RKO (cell line): Measurements from ENCODE around the gene ARHGAP35.
A peak's percentile ranks its signal among the peaks of the same experiment; 100 is the strongest.
"Not testable (repeated sequence)": the region's sequence is repeated elsewhere in the genome, so short reads cannot be mapped to it uniquely, and the experiment has no call there.

ENCODE experiments used
- DNase-seq: peaks from one replicate; pipeline ENCODE4 v3.0.0-alpha.2; 2016; ENCODE audit warnings: low spot score

The ARHGAP35 gene

DNA sequence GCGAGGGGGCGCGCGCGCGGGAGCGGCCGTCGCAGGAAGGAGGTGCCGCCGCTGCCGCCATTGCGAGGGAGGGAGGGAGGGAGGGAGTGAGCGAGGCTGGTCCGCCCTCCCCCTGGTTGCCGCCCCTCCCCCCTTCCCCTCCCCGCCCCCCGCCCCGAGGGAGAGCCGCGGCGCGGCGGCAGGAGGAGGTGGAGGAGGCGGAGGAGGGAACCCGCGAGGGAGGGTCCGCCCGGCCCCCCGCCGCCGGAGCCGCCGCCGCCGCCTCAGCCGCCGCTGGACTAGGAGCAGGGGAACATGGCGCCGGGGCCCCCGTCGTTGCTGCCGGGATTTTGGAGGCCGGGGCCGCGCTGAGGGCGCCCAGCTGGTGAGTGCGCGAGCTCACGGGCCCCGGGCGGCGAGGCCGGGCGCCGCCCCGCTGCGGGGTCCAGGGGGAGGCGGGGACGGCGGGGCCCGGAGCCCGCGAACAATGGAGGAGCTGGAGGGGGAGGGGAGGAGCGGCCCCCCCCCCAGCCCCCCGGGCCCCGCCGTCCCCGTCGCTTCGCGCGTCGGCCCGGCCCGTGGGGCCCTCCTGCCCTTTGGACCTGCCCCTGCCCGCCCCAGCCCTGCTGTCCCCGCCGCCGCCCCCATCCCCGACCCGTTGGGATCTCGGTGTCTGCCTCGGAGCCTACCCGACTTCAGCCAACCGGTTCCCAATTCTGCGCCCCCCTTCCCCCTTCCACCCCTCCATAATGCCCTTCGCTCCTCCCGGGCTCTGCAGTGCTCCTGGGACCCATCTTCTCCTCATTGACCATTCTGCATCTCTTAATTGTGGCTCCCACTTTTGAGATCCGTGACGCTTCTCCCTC, at the start of gene ARHGAP35:
TSS of gene ARHGAP35 (plus strand) at position 152 of the 845 bp plus-strand sequence. CDS start 57,679 bp downstream, outside the sequence.
- no peak for DNase-seq

DNA sequence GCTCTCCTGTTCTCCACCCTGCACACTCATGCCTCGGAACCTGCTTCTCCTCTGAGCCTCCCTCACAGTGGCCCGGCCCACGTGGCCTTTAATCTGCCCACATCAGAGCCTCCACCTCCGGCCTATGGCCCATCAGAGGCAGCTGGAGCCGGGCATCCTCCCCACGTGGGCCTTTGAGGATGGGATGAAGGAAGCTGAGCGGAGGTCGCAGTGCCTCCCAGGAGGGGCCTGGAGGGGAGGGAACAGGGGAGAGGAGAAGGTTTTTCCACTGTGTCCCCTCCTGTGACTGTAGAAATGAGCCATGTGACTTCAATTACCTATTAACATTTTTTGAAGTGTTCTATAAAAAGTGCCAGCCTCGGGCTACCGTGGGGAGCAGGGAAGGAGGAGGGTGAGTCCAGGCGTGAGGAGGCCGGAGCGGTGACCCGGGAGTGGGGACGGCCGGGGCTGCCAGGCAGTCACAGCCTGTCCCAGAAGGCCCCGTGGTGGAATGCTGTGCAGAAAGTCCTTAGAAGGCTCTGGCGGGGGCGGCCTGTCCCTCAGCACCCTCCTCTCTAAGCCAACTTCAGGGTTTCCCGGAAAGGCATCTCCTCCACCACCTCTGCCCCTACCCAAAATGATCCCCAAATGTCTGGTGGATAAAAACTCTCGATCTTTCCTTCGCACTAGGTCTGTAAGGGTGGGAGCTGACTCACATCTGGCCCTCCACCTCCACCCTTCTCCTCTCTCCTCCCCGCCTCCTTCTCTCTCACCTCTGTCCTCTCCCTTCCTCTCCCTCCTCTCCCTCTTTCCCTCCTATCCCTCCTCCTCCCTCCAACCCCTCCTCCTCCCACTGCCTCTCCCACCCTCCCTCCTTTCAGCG, 47.6 kb upstream of the ARHGAP35 start:
- DNase-seq, result no peak

DNA sequence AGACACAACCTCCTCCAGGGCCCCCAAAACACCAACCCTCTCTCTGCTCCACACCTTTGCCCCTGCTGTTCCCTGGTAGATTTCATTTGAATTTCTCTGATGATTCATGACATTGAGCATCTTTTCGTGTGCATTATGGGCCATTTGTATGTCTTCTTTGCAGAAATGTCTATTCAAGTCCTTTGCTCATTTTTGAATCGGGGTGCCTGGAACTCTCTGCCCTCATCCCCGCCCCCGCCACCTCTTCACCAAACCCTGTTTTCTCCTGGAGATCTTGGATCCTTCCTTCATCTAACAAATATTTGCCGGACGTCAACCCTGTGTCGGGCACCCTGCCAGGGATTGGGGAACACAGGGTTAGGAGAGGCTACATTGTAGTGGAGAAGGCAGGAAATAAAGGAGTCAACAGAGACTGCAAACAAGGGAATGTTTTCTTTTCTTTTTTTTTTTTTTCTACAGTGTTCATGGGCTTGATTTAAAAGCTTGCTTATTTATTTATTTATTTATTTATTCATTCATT, 46.9 kb upstream of the ARHGAP35 start:
- no peak for DNase-seq

DNA sequence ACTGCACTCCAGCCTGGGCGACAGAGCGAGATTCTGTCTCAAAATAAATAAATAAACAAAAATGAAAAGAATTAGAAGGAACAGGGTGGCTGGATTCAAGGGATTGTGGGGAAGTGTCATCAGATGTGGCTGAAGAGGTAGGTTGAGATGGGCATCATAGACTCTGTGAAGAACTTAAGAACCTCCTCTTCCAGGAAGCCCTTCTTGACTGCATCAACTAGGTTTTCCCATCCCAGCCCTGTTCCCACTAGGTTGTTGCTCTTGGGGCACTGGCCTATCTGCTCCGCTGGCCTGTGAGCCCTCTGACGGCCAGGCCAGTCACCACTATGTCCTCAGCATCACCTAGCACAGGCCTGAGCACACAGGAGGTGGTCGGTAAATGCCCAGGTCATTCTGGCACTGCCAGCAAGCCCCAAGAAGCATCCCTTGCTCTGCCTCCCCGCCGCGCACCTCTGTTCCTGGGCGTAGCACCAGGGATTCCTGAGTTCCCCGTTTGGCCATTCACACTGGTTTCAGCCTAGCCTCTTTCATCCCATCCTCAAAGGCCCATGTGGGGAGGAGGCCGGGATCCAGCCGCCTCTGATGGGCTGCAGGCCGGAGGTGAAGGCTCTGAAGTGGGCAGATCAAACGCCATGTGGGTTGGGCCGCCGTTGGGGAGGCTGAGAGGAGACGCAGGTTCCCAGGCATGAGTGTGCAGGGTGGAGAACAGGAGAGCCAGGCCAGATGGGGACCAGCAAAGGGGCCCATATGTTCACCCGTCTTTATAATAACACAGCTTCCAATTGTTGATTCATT, 44.8 kb upstream of the ARHGAP35 start:
- DNase-seq, result no peak

DNA sequence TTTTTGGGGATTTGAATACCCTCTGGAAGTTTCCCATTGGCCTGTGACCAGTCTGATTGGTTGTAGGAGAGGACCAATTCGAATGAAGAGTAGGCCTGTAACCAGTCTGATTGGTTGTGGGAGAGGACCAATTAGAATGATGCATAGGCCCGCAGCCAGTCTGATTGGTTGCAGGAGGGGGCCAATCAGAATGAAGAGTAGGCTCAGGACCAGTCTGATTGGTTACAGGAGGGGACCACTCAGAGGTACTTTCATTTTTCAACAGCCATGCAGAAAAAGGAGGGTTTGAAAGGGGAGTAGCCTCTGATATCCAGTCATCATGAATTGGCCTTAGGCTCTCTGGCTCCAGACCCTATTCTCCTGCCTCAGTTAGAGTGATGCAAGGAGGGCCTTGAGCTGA, 42.0 kb upstream of the ARHGAP35 start:
- peak; percentile 46 for DNase-seq

DNA sequence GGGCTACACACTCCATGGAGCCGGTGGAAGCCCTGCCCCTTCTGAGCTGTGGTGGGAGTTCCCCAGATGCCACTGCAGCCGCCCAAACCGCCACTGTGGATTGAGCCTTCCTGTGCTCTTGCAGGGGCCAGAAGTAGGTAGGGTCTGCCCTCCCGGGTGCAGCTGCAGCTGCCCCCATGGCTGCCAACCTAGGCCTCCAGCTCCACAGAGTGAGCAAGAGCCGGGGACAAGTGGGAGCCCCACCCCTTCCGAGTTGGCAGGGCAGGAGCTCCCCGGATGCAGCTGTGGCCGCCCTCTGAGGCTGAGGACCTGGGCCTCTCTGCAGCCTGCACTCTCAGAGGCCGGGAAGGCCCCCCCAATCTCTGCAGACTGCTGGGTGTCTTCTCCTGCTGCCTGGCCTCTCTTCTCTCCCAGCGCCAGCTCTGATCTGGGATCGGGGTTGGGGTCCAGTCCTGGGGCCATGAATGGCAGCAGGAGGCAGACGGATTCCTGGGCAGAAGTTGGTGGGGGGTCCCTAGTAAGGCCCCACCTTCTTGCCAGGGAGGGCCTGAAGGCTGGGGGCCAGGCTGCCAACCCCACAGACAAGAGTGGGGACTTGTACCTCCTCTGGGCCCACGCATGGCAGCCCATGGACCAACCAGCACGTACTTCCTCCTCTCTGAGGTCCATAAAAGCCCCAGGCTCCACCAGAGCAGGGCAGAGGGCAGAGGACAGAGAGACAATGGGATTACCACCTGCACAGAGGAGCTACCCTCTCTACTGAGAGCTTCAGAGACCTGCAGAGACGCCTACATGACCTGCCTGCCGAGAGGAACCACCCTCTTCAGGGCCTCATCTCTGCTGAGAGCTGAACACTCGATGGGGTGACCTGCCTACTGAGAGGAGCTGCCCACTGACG, 39.0 kb upstream of the ARHGAP35 start:
- no peak for DNase-seq

DNA sequence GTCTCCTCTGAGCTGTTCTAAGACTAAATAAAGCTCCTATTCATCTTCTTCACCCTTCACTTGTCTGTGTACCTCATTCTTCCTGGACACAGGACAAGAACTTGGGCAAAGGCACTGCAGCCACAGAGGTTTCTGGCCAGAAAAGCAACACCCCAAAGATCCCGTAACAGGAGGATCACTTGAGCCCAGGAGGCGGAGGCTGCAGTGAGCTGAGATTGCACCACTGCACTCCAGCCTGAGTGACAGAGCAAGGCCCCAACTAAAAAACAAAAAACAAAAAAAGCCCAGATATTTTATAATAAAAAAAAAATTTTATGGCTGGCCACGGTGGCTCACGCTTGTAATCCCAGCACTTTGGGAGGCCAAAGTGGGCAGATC, 38.4 kb upstream of the ARHGAP35 start:
- DNase-seq, result not testable (repeated sequence)

DNA sequence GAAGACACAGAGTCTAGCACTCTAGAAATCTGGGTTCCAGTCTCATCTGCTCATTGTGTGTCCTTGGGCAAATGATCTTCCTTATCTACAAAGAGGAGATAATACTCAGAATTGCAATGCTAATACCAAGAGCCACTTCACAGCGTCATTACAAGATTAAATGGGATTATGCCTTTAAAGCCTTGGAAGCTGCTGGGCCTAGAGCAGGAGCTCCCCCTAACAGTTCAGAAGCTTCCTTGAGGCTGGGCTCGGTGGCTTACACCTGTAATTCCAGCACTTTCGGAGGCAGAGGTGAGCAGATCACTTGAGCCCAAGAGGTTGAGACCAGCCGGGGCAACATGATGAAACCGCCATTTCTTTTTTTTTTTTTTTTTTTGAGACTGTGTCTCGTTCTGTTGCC, 37.7 kb upstream of the ARHGAP35 start:
- DNase-seq, result no peak

DNA sequence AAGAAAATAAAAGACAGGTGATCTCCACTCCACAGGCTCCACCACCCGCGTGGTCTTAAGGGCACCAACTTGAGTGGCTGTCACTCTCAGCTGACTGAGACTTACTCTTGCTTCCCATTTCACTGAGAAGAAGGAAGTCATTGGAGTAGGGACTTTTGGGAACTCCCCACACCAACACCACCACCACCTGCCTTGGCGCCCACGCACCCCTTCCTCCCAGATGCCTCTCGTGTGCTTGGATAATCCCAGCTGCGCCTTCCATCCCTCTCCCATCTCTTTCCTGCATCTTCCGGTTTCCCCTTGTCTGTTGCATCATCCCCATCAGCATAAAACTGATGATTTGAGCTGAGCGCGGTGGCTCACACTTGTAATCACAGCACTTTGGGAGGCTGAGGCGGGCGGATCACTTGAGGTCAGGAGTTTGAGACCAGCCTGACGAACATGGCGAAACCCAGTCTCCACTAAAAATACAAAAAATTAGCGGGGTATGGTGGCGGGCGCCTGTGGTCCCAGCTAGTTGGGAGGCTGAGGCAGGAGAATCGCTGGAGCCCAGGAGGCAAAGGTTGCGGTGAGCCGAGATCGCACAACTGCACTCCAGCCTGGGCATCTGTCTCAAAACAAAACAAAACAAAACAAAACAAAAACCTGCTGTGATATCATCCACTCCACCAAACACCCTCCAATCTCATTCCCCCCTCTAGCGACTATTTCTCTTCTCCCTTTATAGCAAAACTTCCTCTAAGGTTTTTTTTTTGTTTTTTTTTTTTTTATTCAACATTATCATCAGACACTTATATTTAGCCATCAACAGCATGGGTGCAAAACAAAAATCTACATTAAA, 35.7 kb upstream of the ARHGAP35 start:
- no peak for DNase-seq

DNA sequence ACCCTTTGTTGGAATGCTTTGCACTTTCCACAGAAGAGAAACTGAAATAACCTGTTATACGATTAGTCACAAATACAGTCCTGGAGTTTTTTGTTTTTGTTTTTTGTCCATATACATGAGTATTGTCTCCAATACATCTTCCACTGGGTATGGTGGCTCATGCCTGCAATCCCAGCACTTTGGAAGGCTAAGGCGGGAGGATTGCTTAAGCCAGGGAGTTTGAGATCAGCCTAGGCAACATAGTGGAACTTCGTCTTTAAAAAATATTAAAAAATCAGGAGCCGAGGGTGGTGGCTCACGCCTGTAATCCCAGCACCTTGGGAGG, 35.1 kb upstream of the ARHGAP35 start:
- no peak for DNase-seq

DNA sequence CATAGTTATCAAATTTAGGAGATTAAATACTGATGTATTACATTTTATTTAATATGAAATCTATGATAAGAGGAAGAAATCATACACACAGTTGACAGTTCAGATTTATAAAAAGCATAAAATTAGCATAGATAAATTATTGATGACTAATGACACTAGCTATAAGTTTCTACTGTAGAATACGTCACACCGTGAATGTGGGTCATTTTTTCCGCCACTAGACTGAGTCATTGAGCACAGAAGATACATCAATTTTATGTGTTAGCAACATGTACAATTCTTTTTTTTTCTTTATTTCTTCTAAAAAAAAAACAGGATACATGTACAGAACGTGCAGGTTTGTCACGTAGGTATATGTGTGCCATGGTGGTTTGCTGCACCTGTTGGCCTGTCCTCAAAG, 32.3 kb upstream of the ARHGAP35 start:
- DNase-seq, result peak; percentile 19

DNA sequence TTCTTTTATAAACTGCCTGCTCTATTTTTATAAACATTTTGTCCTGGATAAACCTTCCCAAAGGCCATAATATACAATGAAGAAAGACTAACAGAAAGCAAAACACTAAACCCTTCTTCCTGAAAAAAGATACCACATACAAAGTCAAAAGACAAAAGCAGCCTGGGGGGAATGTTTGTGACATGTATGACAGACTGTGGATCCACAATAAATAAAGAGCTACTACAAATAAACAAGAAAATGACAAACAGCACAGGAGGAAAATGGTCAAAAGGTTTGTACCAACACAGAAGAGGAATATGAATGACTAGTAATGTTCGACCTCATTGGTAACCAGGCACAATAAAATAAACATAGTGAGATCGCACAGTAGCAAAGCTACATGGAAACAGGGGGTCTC, 29.9 kb upstream of the ARHGAP35 start:
- no peak for DNase-seq

DNA sequence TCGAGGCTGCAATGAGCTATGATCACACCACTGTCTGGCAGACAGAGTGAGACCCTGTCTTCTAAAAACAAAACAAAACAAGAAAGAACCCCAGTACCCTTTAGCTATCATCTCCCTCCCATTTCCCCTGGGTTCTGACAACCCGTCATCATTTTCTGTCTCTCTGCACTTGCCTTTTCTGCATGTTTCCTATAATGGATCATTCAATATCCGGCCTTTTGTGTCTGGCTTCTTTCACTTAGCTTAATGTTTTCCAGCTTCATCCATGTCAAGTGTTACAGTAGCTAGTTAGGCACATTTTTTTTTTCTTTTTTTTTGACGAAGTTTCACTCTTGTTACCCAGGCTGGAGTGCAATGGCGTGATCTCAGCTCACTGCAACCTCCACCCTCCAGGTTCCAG, 26.7 kb upstream of the ARHGAP35 start:
- DNase-seq, result no peak

DNA sequence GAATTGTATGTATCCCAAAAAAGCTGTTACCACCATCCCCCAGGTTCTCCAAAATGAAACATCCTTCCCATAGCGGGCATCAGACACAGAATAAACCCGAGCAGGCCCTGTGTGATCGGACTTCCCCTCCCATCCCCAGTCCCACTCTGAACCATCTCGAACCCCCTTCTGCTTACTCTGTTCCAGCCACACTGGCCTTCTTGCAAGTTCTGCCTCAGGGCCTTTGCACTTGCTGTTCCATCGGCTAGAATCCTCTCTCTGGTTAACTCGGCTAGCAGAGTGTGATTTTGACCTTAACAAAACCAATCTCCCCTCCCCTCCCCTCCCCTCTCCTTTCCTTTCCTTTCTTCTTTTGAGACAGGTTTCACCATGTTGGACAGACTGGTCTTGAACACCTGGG, 25.8 kb upstream of the ARHGAP35 start:
- no peak for DNase-seq

DNA sequence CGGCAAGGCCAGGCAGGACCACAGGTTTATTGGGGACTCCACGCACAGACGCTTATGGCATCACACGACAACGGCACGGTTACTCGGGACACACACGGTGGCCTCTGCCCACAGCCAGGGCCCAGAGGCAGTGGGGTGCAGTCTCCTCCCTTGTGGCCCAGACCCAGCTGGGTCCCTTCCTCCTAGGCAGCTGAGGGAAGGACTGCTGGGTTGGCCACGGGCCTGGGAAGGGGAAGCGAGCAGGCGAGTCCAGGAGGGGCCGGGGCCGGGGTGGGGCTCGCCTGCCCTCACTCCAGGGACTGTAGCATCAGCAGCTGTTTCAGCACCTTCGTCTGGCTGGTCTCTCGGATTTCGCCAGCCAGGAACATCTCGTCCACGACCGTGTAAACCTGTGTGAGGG, 22.6 kb upstream of the ARHGAP35 start:
- no peak for DNase-seq

DNA sequence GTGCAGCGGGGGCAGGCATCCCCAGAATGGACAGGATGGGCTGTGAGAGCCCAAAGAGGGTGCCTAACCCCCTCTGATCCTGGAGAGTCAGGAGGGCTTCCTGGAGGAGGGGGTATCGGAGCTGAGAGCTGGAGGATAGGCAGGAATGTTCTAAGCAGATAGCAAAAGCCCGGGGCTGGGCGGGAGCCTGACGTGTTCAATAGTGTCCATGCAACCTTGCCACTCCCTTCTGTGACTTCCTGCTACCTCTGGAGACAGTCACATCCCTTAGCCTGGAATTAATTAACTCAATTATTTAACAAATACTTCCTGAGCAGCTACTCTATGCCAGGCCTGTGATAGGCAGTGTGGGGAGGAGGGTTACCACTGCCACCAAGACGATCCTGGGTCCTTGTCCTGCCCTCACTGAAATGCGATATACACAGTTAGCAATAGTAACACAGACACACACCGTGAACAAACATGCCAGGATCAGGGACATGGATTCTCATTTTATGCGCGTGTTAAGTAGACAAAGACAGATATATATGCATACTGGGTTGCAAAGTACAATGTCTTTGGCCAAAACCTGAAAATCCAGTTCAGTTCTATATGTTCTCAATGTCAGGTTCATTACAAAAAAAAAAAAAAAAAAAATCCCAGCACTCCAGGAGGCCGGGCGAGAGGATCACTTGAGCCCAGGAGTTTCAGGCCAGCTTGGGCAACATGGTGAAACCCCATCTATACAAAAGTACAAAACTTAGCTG, 20.9 kb upstream of the ARHGAP35 start:
- no peak for DNase-seq

DNA sequence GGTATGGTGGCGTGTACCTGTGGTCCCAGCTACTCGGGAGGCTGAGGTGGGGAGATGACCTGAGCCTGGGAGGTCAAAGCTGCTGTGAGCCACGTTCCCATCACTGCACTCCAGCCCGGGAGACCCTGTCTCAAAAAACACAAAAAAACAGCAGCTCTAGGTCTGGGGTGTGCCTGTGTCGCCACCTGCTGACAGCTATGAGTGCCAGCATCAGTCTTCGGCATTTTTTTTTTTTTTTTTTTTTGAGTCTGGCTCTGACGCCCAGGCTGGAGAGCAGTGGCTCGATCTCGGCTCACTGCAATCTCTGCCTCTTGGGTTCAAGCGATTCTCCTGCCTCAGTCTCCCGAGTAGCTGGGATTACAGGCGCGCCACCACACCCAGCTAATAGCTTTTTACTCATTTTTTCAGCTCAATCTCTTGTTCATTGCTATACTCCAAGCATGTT, 20.3 kb upstream of the ARHGAP35 start:
- DNase-seq, result peak; percentile 74

DNA sequence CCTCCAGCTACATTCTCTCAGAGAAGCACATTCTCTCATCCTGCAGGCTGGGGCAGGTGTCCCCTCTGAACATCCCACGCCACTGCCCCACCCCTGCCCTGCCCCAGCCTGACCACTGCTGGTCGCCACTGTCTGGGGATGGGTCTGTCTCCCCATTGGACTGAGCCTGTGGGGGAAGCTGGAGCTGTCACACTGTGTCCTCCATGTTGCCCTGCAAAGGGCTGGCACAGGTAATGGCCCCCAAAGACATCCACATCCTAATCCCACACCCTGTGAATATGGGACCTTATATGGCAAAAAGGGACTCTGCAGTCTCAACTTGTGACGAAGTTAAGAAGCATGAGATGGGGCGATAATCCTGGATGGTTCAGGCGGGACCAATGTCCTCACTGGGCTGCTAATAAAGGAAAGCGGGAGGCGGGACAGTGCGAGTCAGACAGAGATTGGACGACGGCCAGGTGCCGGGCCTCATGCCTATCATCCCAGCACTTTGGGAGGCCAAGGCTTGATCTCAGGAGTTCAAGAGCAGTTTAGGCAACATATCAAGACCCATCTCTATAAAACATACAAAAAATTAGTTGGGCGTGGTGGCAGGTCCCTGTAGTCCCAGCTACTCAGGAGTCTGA, 19.2 kb upstream of the ARHGAP35 start:
- peak; percentile 74 for DNase-seq

DNA sequence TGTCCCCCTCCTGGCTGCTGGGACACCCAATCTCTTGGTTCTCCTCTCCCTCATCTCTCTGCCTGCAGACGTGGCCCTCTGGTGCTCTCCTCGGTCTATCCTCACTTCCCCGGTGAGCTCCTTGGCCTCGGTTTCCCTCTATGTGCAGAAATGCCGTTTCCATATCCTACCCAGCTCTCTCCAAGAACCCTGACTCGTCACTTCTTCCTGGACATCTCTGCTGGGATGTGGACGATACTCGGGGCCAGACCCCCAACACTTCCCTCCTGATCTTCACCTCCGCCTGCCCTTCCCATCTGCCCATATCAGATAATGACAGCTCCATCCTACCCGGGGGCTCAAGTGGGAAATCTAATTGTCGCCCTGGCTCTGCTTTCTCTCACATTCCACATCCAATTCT, 18.0 kb upstream of the ARHGAP35 start:
- DNase-seq, result no peak
